ENCODE measurements around the gene RGS21. TPM values are rescaled to one million over a fixed set of nuclear protein-coding genes. Genes with fewer than 3 reads are reported as not detected.

The RGS21 gene
- total and polyA plus RNA-seq, 2 of the 13 experiments (the other 11 are each of a cell fraction or from before 2014, with no cell fraction given): not detected

DNA sequence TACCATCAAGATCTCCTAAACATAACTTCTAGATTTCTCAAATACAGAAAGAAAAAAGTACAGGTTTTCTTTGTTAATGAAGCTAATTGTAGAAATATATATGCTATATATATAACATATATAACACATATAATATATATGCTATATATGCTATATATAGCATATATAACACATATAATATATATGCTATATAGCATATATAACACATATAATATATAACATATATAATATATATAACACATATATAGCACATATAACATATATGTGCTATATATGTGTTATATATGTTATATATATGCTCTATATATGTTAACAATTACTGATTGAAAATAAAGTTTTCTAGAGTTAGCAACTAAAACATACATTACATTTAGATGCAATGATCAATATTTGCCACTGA lies 34.8 kb downstream of the RGS21 start:
- TF ChIP-seq KLF9 (CRISPR knock-in tag; IDR thresholded peaks at IDR 0.05; ENCODE audit: low read depth): no peak
- TF ChIP-seq NR2F1 (CRISPR knock-in tag; IDR thresholded peaks at IDR 0.05): no peak
- no peak for TF ChIP-seq ZNF253 (CRISPR knock-in tag; IDR thresholded peaks at IDR 0.05; ENCODE audit: borderline replicate concordance)
- no peak for TF ChIP-seq ASH2L (IDR thresholded peaks at IDR 0.05; ENCODE audit: insufficient read length, low read depth, low read length)
- TF ChIP-seq HCFC1 (IDR thresholded peaks at IDR 0.05; ENCODE audit: low read depth, low read length): no peak
- TF ChIP-seq FOXK1 (CRISPR knock-in tag; IDR thresholded peaks at IDR 0.05; ENCODE audit: borderline replicate concordance, low read depth): no peak
- TF ChIP-seq FOXP1 (IDR thresholded peaks at IDR 0.05): no peak
- TF ChIP-seq FOXP1 (CRISPR knock-in tag; IDR thresholded peaks at IDR 0.05): no peak
- TF ChIP-seq, protein P1, sequence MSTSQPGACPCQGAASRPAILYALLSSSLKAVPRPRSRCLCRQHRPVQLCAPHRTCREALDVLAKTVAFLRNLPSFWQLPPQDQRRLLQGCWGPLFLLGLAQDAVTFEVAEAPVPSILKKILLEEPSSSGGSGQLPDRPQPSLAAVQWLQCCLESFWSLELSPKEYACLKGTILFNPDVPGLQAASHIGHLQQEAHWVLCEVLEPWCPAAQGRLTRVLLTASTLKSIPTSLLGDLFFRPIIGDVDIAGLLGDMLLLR (CRISPR knock-in tag; IDR thresholded peaks at IDR 0.05): no peak
- no peak for TF ChIP-seq ZBTB38 (CRISPR knock-in tag; IDR thresholded peaks at IDR 0.05)
- TF ChIP-seq KDM2A (CRISPR knock-in tag; IDR thresholded peaks at IDR 0.05; ENCODE audit: borderline replicate concordance, low read depth): no peak
- no peak overlapping the region for H3K27ac ChIP-seq (ENCODE audit: extremely low read length, insufficient read depth, low read length)
- H3K9ac ChIP-seq (ENCODE audit: insufficient read depth, low read depth, low read length): no peak overlapping the region
- in situ Hi-C loops (cut with HindIII; ENCODE audit: extremely low pct_ligation_motif_present, low pct_unique_long_range_greater_than_20kb) (no loop called here), intact Hi-C loops (cut with micrococcal nuclease; ENCODE audit: unreplicated experiment) (no loop called here)
- ChIA-PET CTCF (ENCODE audit: low intra/inter-chr PET ratio, low total read pairs) (no interaction called here), POLR2A (no interaction called here)
- no peak overlapping the region for H2AFZ ChIP-seq (ENCODE audit: low read length)
- no peaks in the 10 kb centered on the region for H4K20me1 ChIP-seq (ENCODE audit: insufficient read depth, low read length)
- H3K4me3 ChIP-seq (replicated peaks in 1 of 3; ENCODE audit: insufficient read depth in 1 of 3, low read depth in 2 of 3, low read length in 3 of 3): no peak overlapping the region
- ATAC-seq: no peak
- no peaks in the 10 kb centered on the region for H3K9me3 ChIP-seq (ENCODE audit: low read length)
- FAIRE-seq: no peak
- H3K27me3 ChIP-seq (ENCODE audit: control insufficient read depth in 1 of 2, insufficient read depth in 2 of 2, low read length in 2 of 2): no peaks in the 10 kb centered on the region
- BruUV-seq (replicated peaks): no TSS peak
- DNase-seq (ENCODE audit: low spot score): no peak
- no peaks in the 10 kb centered on the region for H3K36me3 ChIP-seq (replicated peaks in 1 of 2; ENCODE audit: control insufficient read depth in 1 of 2, insufficient read depth in 2 of 2, low read length in 2 of 2)
- no peaks in the 10 kb centered on the region for H3K4me1 ChIP-seq (ENCODE audit: insufficient read depth, low read length)
- H3K4me2 ChIP-seq (ENCODE audit: low read depth, low read length): no peak overlapping the region
- H3K79me2 ChIP-seq (ENCODE audit: insufficient read depth, low read length): no peaks in the 10 kb centered on the region

DNA sequence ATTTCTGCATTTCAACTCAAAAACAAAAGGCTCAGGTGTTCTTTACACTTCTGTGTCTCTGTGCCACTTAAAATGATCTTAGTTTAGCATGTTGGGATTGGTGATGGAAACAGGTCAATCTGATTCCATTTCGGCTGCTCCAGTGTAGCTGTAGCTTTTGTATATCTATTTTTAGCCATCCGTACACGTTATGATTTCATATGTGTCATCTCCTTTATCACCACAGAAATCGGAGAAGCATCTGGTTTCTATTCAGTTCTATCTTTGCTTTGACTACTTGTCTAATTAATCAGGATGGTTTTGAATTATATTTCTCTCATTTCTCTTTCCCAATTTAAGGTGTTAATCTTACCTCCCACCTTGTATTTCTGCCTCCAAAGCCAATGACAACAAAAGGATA lies 41.1 kb downstream of the RGS21 start:
- Histone ChIP-seq H3K4me2 (ENCODE audit: low read depth, low read length) (no peak overlapping the region), H2AFZ (ENCODE audit: low read length) (no peak overlapping the region), H3K4me1 (ENCODE audit: insufficient read depth, low read length) (no peaks in the 10 kb centered on the region), H3K4me3 (replicated peaks in 1 of 3; ENCODE audit: insufficient read depth in 1 of 3, low read depth in 2 of 3, low read length in 3 of 3) (no peak overlapping the region), H3K36me3 (replicated peaks in 1 of 2; ENCODE audit: control insufficient read depth in 1 of 2, insufficient read depth in 2 of 2, low read length in 2 of 2) (no peaks in the 10 kb centered on the region), H3K9me3 (ENCODE audit: low read length) (no peaks in the 10 kb centered on the region), H3K9ac (ENCODE audit: insufficient read depth, low read depth, low read length) (no peak overlapping the region), H4K20me1 (ENCODE audit: insufficient read depth, low read length) (no peaks in the 10 kb centered on the region), H3K79me2 (ENCODE audit: insufficient read depth, low read length) (no peaks in the 10 kb centered on the region), H3K27ac (ENCODE audit: extremely low read length, insufficient read depth, low read length) (no peak overlapping the region), H3K27me3 (ENCODE audit: control insufficient read depth in 1 of 2, insufficient read depth in 2 of 2, low read length in 2 of 2) (no peaks in the 10 kb centered on the region)
- DNase-seq (ENCODE audit: low spot score): no peak
- ChIA-PET POLR2A (no interaction called here), CTCF (ENCODE audit: low intra/inter-chr PET ratio, low total read pairs) (no interaction called here)
- in situ Hi-C loops (cut with HindIII; ENCODE audit: extremely low pct_ligation_motif_present, low pct_unique_long_range_greater_than_20kb) (no loop called here), intact Hi-C loops (cut with micrococcal nuclease; ENCODE audit: unreplicated experiment) (no loop called here)
- WGBS (ENCODE audit: low lambda C conversion rate): 2% methylated on average over 4 of the region's 4 CpGs
- ATAC-seq: no peak
- no peak for FAIRE-seq
- no TSS peak for BruUV-seq (replicated peaks)
- TF ChIP-seq ZFP36L1 (CRISPR knock-in tag; IDR thresholded peaks at IDR 0.05) (no peak), ZNF703 (CRISPR knock-in tag; IDR thresholded peaks at IDR 0.05; ENCODE audit: borderline replicate concordance) (no peak), CBX2 (IDR thresholded peaks at IDR 0.05; ENCODE audit: low read depth, low read length) (no peak), CBX2 (CRISPR knock-in tag; IDR thresholded peaks at IDR 0.05; ENCODE audit: low read depth) (no peak), PAWR (CRISPR knock-in tag; IDR thresholded peaks at IDR 0.05; ENCODE audit: borderline replicate concordance) (no peak)
- TF ChIP-seq, protein P2, sequence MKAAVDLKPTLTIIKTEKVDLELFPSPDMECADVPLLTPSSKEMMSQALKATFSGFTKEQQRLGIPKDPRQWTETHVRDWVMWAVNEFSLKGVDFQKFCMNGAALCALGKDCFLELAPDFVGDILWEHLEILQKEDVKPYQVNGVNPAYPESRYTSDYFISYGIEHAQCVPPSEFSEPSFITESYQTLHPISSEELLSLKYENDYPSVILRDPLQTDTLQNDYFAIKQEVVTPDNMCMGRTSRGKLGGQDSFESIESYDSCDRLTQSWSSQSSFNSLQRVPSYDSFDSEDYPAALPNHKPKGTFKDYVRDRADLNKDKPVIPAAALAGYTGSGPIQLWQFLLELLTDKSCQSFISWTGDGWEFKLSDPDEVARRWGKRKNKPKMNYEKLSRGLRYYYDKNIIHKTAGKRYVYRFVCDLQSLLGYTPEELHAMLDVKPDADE (CRISPR knock-in tag; IDR thresholded peaks at IDR 0.05): no peak

Data from HepG2 (cell line).